Liver (tissue), 9 donors: ENCODE data around the gene SPTBN5. TPM values are rescaled to one million over a fixed set of nuclear protein-coding genes. Genes with fewer than 3 reads are reported as not detected.

Experiments
- DNase-seq: peaks from one replicate; pipeline ENCODE4 v3.0.0-alpha.2; 2017; ENCODE audit warnings: low spot score
- H3K27ac ChIP-seq, 2 donors: one replicate each; pipeline ENCODE4 v1.7.0; 2013; ENCODE audit warnings: inconsistent platforms in 2 of 2, low read length in 2 of 2, control low read depth in 1 of 2, low read depth in 1 of 2, mild to moderate bottlenecking in 1 of 2
- H3K27me3 ChIP-seq, 4 donors: one replicate each; pipeline versions ENCODE4 v1.6.1 to v1.7.0; 2013; ENCODE audit warnings: low read length in 3 of 4, inconsistent platforms in 1 of 4, mild to moderate bottlenecking in 1 of 4, moderate library complexity in 1 of 4; ENCODE audit not compliant: control insufficient read depth in 4 of 4, insufficient read depth in 4 of 4
- H3K36me3 ChIP-seq, 4 donors: one replicate each; pipeline versions ENCODE4 v1.6.1 to v1.7.0; 2013; ENCODE audit warnings: low read length in 3 of 4, mild to moderate bottlenecking in 3 of 4, low read depth in 1 of 4, moderate library complexity in 1 of 4; ENCODE audit not compliant: control insufficient read depth in 4 of 4, insufficient read depth in 3 of 4
- H3K4me1 ChIP-seq, 4 donors: one replicate each; pipeline versions ENCODE4 v1.6.1 to v1.7.0; 2013; ENCODE audit warnings: low read length in 3 of 4, mild to moderate bottlenecking in 3 of 4, moderate library complexity in 1 of 4; ENCODE audit not compliant: control insufficient read depth in 4 of 4, insufficient read depth in 4 of 4
- H3K4me3 ChIP-seq, 3 donors: one replicate each; pipeline versions ENCODE4 v1.6.1 to v1.7.0; 2013; ENCODE audit warnings: low read length in 3 of 3, control low read depth in 1 of 3, low read depth in 1 of 3, mild to moderate bottlenecking in 1 of 3
- H3K9ac ChIP-seq, 2 donors: one replicate each; pipeline ENCODE4 v1.7.0; 2013; ENCODE audit warnings: low read length in 2 of 2, mild to moderate bottlenecking in 2 of 2, moderate library complexity in 2 of 2, control low read depth in 1 of 2, low read depth in 1 of 2
- H3K9me3 ChIP-seq, 4 donors: one replicate each; pipeline versions ENCODE4 v1.6.1 to v1.7.0; 2013; ENCODE audit warnings: low read length in 3 of 4; ENCODE audit not compliant: control insufficient read depth in 4 of 4
- ATF3 ChIP-seq: IDR thresholded peaks from 2 replicates; pipeline ENCODE4 v1.6.1; 2016; ENCODE audit warnings: antibody characterized with exemption
- EGR1 ChIP-seq, 2 donors: IDR thresholded peaks; 2 replicates each; pipeline ENCODE4 v1.6.1; 2016 to 2018; ENCODE audit warnings: antibody characterized with exemption in 2 of 2, low read depth in 2 of 2
- FOXA1 ChIP-seq: IDR thresholded peaks from 2 replicates; pipeline ENCODE4 v1.6.1; 2016; ENCODE audit warnings: antibody characterized with exemption
- FOXA2 ChIP-seq: IDR thresholded peaks from 2 replicates; pipeline ENCODE4 v1.6.1; 2016; ENCODE audit warnings: antibody characterized with exemption
- GABPA ChIP-seq, 2 donors: IDR thresholded peaks in 1 of 2; conservative IDR thresholded peaks in 1 of 2; 2 replicates each; pipeline ENCODE4 v1.6.1; 2016; ENCODE audit warnings: antibody characterized with exemption in 2 of 2, mild to moderate bottlenecking in 1 of 2, moderate library complexity in 1 of 2
- HNF4A ChIP-seq, 2 donors: conservative IDR thresholded peaks; 2 replicates each; pipeline ENCODE4 v1.6.1; 2016; ENCODE audit warnings: antibody characterized with exemption in 2 of 2, mild to moderate bottlenecking in 2 of 2
- HNF4G ChIP-seq: IDR thresholded peaks from 2 replicates; pipeline ENCODE4 v1.6.1; 2016; ENCODE audit warnings: antibody characterized with exemption
- JUND ChIP-seq, 2 donors: IDR thresholded peaks; 2 replicates each; pipeline ENCODE4 v1.6.1; 2016; ENCODE audit warnings: antibody characterized with exemption in 2 of 2
- NR2F2 ChIP-seq: IDR thresholded peaks from 2 replicates; pipeline ENCODE4 v1.6.1; 2016; ENCODE audit warnings: antibody characterized with exemption
- RAD21 ChIP-seq, 2 donors: IDR thresholded peaks; 2 replicates each; pipeline ENCODE4 v1.6.1; 2016; ENCODE audit warnings: antibody characterized with exemption in 2 of 2, mild to moderate bottlenecking in 2 of 2
- REST ChIP-seq: IDR thresholded peaks from 2 replicates; pipeline ENCODE4 v1.6.1; 2016; ENCODE audit warnings: antibody characterized with exemption, mild to moderate bottlenecking
- RXRA ChIP-seq, 2 donors: IDR thresholded peaks; 2 replicates each; pipeline ENCODE4 v1.6.1; 2017 to 2018; ENCODE audit warnings: antibody characterized with exemption in 2 of 2, mild to moderate bottlenecking in 1 of 2
- SP1 ChIP-seq: IDR thresholded peaks from 2 replicates; pipeline ENCODE4 v1.6.1; 2018; ENCODE audit warnings: antibody characterized with exemption, mild to moderate bottlenecking
- TAF1 ChIP-seq: conservative IDR thresholded peaks from 2 replicates; pipeline ENCODE4 v1.6.1; 2016; ENCODE audit warnings: antibody characterized with exemption, mild to moderate bottlenecking
- YY1 ChIP-seq: IDR thresholded peaks from 2 replicates; pipeline ENCODE4 v1.6.1; 2016; ENCODE audit warnings: antibody characterized with exemption, mild to moderate bottlenecking
- WGBS: extraction: QIAGEN DNeasy Blood & Tissue Kit; methylation state at CpG from one replicate; pipeline ENCODE4 v1.1.7; 2013; 5-methylcytosine and 5-hydroxymethylcytosine counted together
- polyA plus RNA-seq, 2 donors: library from polyadenylated mRNA; stranded (reverse) in 1 of 2; unstranded in 1 of 2; fragments of 200-250 nt in 1 of 2; fragments of >200 nt in 1 of 2; fragmentation: Nextera tagmentation in 1 of 2; extraction: Ambion mirVana in 1 of 2; gene quantifications; one replicate each; pipeline versions ENCODE4 v1.2.1 to v1.2.3, GENCODE V29; 2013 to 2015
- total RNA-seq, 2 donors: library from RNA; depleted of rRNA; stranded (reverse); fragments of >200 nt; gene quantifications; one replicate each; pipeline ENCODE4 v1.2.3, GENCODE V29; 2014
- TF ChIP-seq, protein P1 (sequence below): IDR thresholded peaks from 2 replicates; pipeline ENCODE4 v1.6.1; 2016; ENCODE audit warnings: antibody characterized with exemption
- TF ChIP-seq, protein P2 (sequence below): IDR thresholded peaks from 2 replicates; pipeline ENCODE4 v1.6.1; 2016; ENCODE audit warnings: antibody characterized with exemption
- donor health status: healthy.
- donor health status: healthy.
- donor health status: healthy.
- donor health status: healthy.
- donor health status: healthy.

SPTBN5 gene
- total and polyA plus RNA-seq, 4 donors: 0.12 to 1.7 (median 0.17) TPM

- Histone ChIP-seq H3K9me3 (no peaks in the 10 kb centered on the region), H3K4me1 (peaks cover 0 to 12% (median 11%) of the 10 kb centered on the region in 4 donors), H3K27me3 (no peaks in the 10 kb centered on the region), H3K4me3 (peak within 1 kb of the TSS; percentile 76 to 86 (median 83)), H3K27ac (peak within 1 kb of the TSS; percentile 73 to 87), H3K9ac (peak within 1 kb of the TSS; percentile 68 to 75), H3K36me3 (peaks cover 0 to 9% (median 2%) of the 10 kb centered on the region in 4 donors)
- peak; percentile 100 for DNase-seq
- 1% methylated on average over 66 of the region's 66 CpGs for WGBS
- TF ChIP-seq FOXA1: peak; percentile 50
- no peak for TF ChIP-seq ATF3
- peak; percentile 56 for TF ChIP-seq SP1
- no peak for TF ChIP-seq HNF4A (conservative IDR thresholded peaks at IDR 0.05)
- TF ChIP-seq REST: no peak
- peak in 1 of 2 donors; percentile 44 for TF ChIP-seq RAD21 (IDR thresholded peaks at IDR 0.05)
- TF ChIP-seq YY1: peak; percentile 86
Measured at GRCh38 chr15:41827880-41828806, 65.7 kb downstream of the SPTBN5 start, which contains the start of gene JMJD7. Gene JMJD7, plus strand, starts transcription at chr15:41828092. Its CDS starts 33 bp downstream, at chr15:41828125.

GRCh38 chr15:41827290-41827879 is 66.5 kb downstream of the SPTBN5 start:
- Histone ChIP-seq H3K9ac (no peak overlapping the region), H3K9me3 (no peaks in the 10 kb centered on the region), H3K27ac (peak overlapping the region in 1 of 2 donors; percentile 29), H3K4me1 (peaks cover 0 to 12% (median 11%) of the 10 kb centered on the region in 4 donors), H3K36me3 (peaks cover 0 to 11% (median 3%) of the 10 kb centered on the region in 4 donors), H3K27me3 (no peaks in the 10 kb centered on the region), H3K4me3 (peak overlapping the region in 2 of 3 donors; percentile 48 to 76)
- 7% methylated on average over 37 of the region's 37 CpGs for WGBS
- DNase-seq: peak; percentile 39
- TF ChIP-seq TAF1 (no peak), JUND (IDR thresholded peaks at IDR 0.05) (no peak), RXRA (IDR thresholded peaks at IDR 0.05) (peak; percentile 18 to 29), GABPA (IDR thresholded peaks at IDR 0.05 in 1 of 2, conservative IDR thresholded peaks at IDR 0.05 in 1 of 2) (no peak), SP1 (no peak), HNF4A (conservative IDR thresholded peaks at IDR 0.05) (peak; percentile 38 to 45), FOXA1 (no peak), RAD21 (IDR thresholded peaks at IDR 0.05) (no peak), FOXA2 (peak; percentile 10), HNF4G (no peak), NR2F2 (no peak), YY1 (no peak), REST (no peak), ATF3 (no peak), EGR1 (IDR thresholded peaks at IDR 0.05; ENCODE audit: low read depth in 2 of 2) (peak in 1 of 2 donors; percentile 21)
- TF ChIP-seq, protein P1, sequence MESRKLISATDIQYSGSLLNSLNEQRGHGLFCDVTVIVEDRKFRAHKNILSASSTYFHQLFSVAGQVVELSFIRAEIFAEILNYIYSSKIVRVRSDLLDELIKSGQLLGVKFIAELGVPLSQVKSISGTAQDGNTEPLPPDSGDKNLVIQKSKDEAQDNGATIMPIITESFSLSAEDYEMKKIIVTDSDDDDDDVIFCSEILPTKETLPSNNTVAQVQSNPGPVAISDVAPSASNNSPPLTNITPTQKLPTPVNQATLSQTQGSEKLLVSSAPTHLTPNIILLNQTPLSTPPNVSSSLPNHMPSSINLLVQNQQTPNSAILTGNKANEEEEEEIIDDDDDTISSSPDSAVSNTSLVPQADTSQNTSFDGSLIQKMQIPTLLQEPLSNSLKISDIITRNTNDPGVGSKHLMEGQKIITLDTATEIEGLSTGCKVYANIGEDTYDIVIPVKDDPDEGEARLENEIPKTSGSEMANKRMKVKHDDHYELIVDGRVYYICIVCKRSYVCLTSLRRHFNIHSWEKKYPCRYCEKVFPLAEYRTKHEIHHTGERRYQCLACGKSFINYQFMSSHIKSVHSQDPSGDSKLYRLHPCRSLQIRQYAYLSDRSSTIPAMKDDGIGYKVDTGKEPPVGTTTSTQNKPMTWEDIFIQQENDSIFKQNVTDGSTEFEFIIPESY: no peak
- TF ChIP-seq, protein P2, sequence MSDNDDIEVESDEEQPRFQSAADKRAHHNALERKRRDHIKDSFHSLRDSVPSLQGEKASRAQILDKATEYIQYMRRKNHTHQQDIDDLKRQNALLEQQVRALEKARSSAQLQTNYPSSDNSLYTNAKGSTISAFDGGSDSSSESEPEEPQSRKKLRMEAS: no peak
